ENCODE data around the gene HMX1. TPM values are rescaled to one million over a fixed set of nuclear protein-coding genes. Genes with fewer than 3 reads are reported as not detected.

Gene HMX1
- total RNA-seq, 2 experiments from 2014 or later: not detected

GRCh38 chr4:8830056-8830455, 41.6 kb downstream of the HMX1 start:
- H3K27me3 Mint-ChIP-seq: peaks cover 11% of the 10 kb centered on the region
- H3K36me3 ChIP-seq (ENCODE audit: insufficient read depth, low read length): no peaks in the 10 kb centered on the region
- no peaks in the 10 kb centered on the region for H3K27me3 ChIP-seq (ENCODE audit: control insufficient read depth in 1 of 2, insufficient read depth in 2 of 2, low read length in 2 of 2)
- ATAC-seq (ENCODE audit: poor library complexity): no peak
- H3K36me3 Mint-ChIP-seq (ENCODE audit: low read depth): no peaks in the 10 kb centered on the region
- TF ChIP-seq CTCF (IDR thresholded peaks at IDR 0.05): no peak
- peaks cover 9% of the 10 kb centered on the region for H3K9me3 Mint-ChIP-seq
- peak in 1 of 14 experiments; percentile 29 for DNase-seq
- no peaks in the 10 kb centered on the region for H3K4me1 Mint-ChIP-seq (ENCODE audit: low read depth)
- H3K4me1 ChIP-seq (ENCODE audit: insufficient read depth, low read length): no peaks in the 10 kb centered on the region
- intact Hi-C loops (cut with DNase I, micrococcal nuclease): no loop called here
- CTCF ChIA-PET: no interaction called here
- H3K27ac Mint-ChIP-seq: no peak overlapping the region
- H3K4me3 ChIP-seq (ENCODE audit: low read length): no peak overlapping the region
- POLR2A ChIA-PET: no interaction called here
- H3K9me3 ChIP-seq (ENCODE audit: control insufficient read depth in 1 of 2, insufficient read depth in 1 of 2, low read length in 2 of 2): no peaks in the 10 kb centered on the region
- no peak overlapping the region for H3K4me3 Mint-ChIP-seq
- H3K27ac ChIP-seq (ENCODE audit: low read depth in 1 of 2, low read length in 2 of 2): no peak overlapping the region

- H3K27me3 ChIP-seq (ENCODE audit: control insufficient read depth in 1 of 2, insufficient read depth in 2 of 2, low read length in 2 of 2): no peaks in the 10 kb centered on the region
- no peaks in the 10 kb centered on the region for H3K4me1 ChIP-seq (ENCODE audit: insufficient read depth, low read length)
- no peaks in the 10 kb centered on the region for H3K36me3 ChIP-seq (ENCODE audit: insufficient read depth, low read length)
- TF ChIP-seq CTCF (IDR thresholded peaks at IDR 0.05): no peak
- no peak overlapping the region for H3K27ac ChIP-seq (ENCODE audit: low read depth in 1 of 2, low read length in 2 of 2)
- no peaks in the 10 kb centered on the region for H3K9me3 ChIP-seq (ENCODE audit: control insufficient read depth in 1 of 2, insufficient read depth in 1 of 2, low read length in 2 of 2)
- Mint-ChIP-seq H3K9me3 (peaks cover 9% of the 10 kb centered on the region), H3K4me1 (ENCODE audit: low read depth) (no peaks in the 10 kb centered on the region), H3K36me3 (ENCODE audit: low read depth) (no peaks in the 10 kb centered on the region), H3K4me3 (no peak overlapping the region), H3K27me3 (peaks cover 7% of the 10 kb centered on the region), H3K27ac (no peak overlapping the region)
- intact Hi-C loops (cut with DNase I, micrococcal nuclease): no loop called here
- ChIA-PET CTCF (no interaction called here), POLR2A (no interaction called here)
- ATAC-seq (ENCODE audit: poor library complexity): no peak
- DNase-seq: no peak
- no peak overlapping the region for H3K4me3 ChIP-seq (ENCODE audit: low read length)
Observed at GRCh38 chr4:8829584-8829983, 42.1 kb downstream of the HMX1 start.

GRCh38 chr4:8828869-8829268, 42.8 kb downstream of the HMX1 start:
- no peak for ATAC-seq (ENCODE audit: poor library complexity)

More at GRCh38 chr4:8828869-8829268, 42.8 kb downstream of the HMX1 start:
- H3K9me3 ChIP-seq (ENCODE audit: control insufficient read depth in 1 of 2, insufficient read depth in 1 of 2, low read length in 2 of 2): no peaks in the 10 kb centered on the region
- no peaks in the 10 kb centered on the region for H3K27me3 ChIP-seq (ENCODE audit: control insufficient read depth in 1 of 2, insufficient read depth in 2 of 2, low read length in 2 of 2)
- ChIA-PET CTCF (no interaction called here), POLR2A (no interaction called here)
- Mint-ChIP-seq H3K4me1 (ENCODE audit: low read depth) (no peaks in the 10 kb centered on the region), H3K36me3 (ENCODE audit: low read depth) (no peaks in the 10 kb centered on the region), H3K27me3 (peaks cover 6% of the 10 kb centered on the region), H3K9me3 (peaks cover 9% of the 10 kb centered on the region), H3K4me3 (no peak overlapping the region), H3K27ac (no peak overlapping the region)
- intact Hi-C loops (cut with DNase I, micrococcal nuclease): no loop called here
- no peak overlapping the region for H3K27ac ChIP-seq (ENCODE audit: low read depth in 1 of 2, low read length in 2 of 2)
- H3K4me3 ChIP-seq (ENCODE audit: low read length): no peak overlapping the region
- H3K36me3 ChIP-seq (ENCODE audit: insufficient read depth, low read length): no peaks in the 10 kb centered on the region
- no peak for DNase-seq
- TF ChIP-seq CTCF (IDR thresholded peaks at IDR 0.05): no peak
- no peaks in the 10 kb centered on the region for H3K4me1 ChIP-seq (ENCODE audit: insufficient read depth, low read length)
